GM23248 (cell line): ENCODE results near the gene CLEC16A. TPM values are rescaled to one million over a fixed set of nuclear protein-coding genes. Genes with fewer than 3 reads are reported as not detected.
A peak's percentile ranks its signal among the peaks of the same experiment; 100 is the strongest.

ENCODE experiments used
- DNase-seq: peaks from one replicate; pipeline ENCODE4 v3.0.0-alpha.2; 2015
- H2AFZ ChIP-seq: fragments of 200-600 bp; sonication (generic); 2 replicates; pipeline ENCODE4 v1.6.1; 2016; ENCODE audit warnings: antibody characterized with exemption
- H3F3A ChIP-seq: fragments of 200-600 bp; sonication (generic); 2 replicates; pipeline ENCODE4 v1.6.1; 2016; ENCODE audit warnings: mild to moderate bottlenecking, antibody characterized with exemption, mixed run types; ENCODE audit not compliant: insufficient read depth
- H3K27ac ChIP-seq: fragments of 200-600 bp; sonication (generic); 2 replicates; pipeline ENCODE4 v1.5.1; 2016; ENCODE audit warnings: mild to moderate bottlenecking
- H3K27me3 ChIP-seq: fragments of 200-600 bp; sonication (generic); replicated peaks from 2 replicates; pipeline ENCODE4 v1.6.1; 2016; ENCODE audit warnings: mild to moderate bottlenecking; ENCODE audit not compliant: insufficient read depth
- H3K36me3 ChIP-seq: fragments of 200-600 bp; sonication (generic); 2 replicates; pipeline ENCODE4 v1.6.1; 2016; ENCODE audit warnings: low read depth, mild to moderate bottlenecking
- H3K4me1 ChIP-seq: fragments of 200-600 bp; sonication (generic); 2 replicates; pipeline ENCODE4 v1.6.1; 2016; ENCODE audit warnings: mild to moderate bottlenecking; ENCODE audit not compliant: insufficient read depth
- H3K4me2 ChIP-seq: fragments of 200-600 bp; sonication (generic); one replicate; pipeline ENCODE4 v1.6.1; 2016; ENCODE audit warnings: mild to moderate bottlenecking; ENCODE audit not compliant: unreplicated experiment
- H3K4me3 ChIP-seq: fragments of 200-600 bp; sonication (generic); 2 replicates; pipeline ENCODE4 v1.5.1; 2016; ENCODE audit warnings: mild to moderate bottlenecking
- H3K79me2 ChIP-seq: fragments of 200-600 bp; sonication (generic); 2 replicates; pipeline ENCODE4 v1.6.1; 2016; ENCODE audit warnings: mild to moderate bottlenecking; ENCODE audit not compliant: insufficient read depth
- H3K9ac ChIP-seq: fragments of 200-600 bp; sonication (generic); 2 replicates; pipeline ENCODE4 v1.6.1; 2016; ENCODE audit warnings: mild to moderate bottlenecking
- H3K9me2 ChIP-seq: fragments of 200-600 bp; sonication (generic); 2 replicates; pipeline ENCODE4 v1.6.1; 2016; ENCODE audit warnings: mixed run types, mild to moderate bottlenecking, moderate library complexity; ENCODE audit not compliant: insufficient read depth
- H3K9me3 ChIP-seq: fragments of 200-600 bp; sonication (generic); one replicate; pipeline ENCODE4 v1.6.1; 2017; ENCODE audit warnings: low read depth
- H4K20me1 ChIP-seq: fragments of 200-600 bp; sonication (generic); 2 replicates; pipeline ENCODE4 v1.6.0; 2016; ENCODE audit not compliant: insufficient read depth
- EZH2 ChIP-seq: fragments of 200-600 bp; sonication (generic); IDR thresholded peaks from 2 replicates; pipeline ENCODE4 v1.6.1; 2018; ENCODE audit warnings: antibody characterized with exemption, mild to moderate bottlenecking; ENCODE audit not compliant: insufficient read depth, poor library complexity, severe bottlenecking
- EZH2phosphoT487 ChIP-seq: fragments of 200-600 bp; sonication (generic); IDR thresholded peaks from 2 replicates; pipeline ENCODE4 v1.6.1; 2018; ENCODE audit warnings: antibody characterized with exemption, moderate library complexity, mild to moderate bottlenecking, low read depth; ENCODE audit not compliant: insufficient read depth
- WGBS, 2 experiments: methylation state at CpG; one replicate each; pipeline ENCODE4 v1.1.6; 2015 to 2017; ENCODE audit warnings: low lambda C conversion rate in 2 of 2, low coverage in 1 of 2; ENCODE audit errors: missing lambda C conversion rate in 2 of 2; 5-methylcytosine and 5-hydroxymethylcytosine counted together
- in situ Hi-C: fragments of 300-500 bp; cut with MboI; formaldehyde crosslinking; loops from 2 replicates; pipeline ENCODE4 v1.15.0; 2020
- polyA plus RNA-seq: library from polyadenylated mRNA; unstranded; fragments of >200 nt; fragmentation: Nextera tagmentation; extraction: Ambion mirVana; gene quantifications from 2 replicates; pipeline ENCODE4 v1.2.1, GENCODE V29; 2016
- total RNA-seq: library from RNA; depleted of rRNA; stranded (reverse); fragments of >200 nt; shearing (Covaris generic); gene quantifications from 2 replicates; pipeline ENCODE4 v1.2.3, GENCODE V29; 2014

Gene CLEC16A
- total and polyA plus RNA-seq, 2 experiments from 2014 or later: 13.2 to 21.4 TPM

DNA sequence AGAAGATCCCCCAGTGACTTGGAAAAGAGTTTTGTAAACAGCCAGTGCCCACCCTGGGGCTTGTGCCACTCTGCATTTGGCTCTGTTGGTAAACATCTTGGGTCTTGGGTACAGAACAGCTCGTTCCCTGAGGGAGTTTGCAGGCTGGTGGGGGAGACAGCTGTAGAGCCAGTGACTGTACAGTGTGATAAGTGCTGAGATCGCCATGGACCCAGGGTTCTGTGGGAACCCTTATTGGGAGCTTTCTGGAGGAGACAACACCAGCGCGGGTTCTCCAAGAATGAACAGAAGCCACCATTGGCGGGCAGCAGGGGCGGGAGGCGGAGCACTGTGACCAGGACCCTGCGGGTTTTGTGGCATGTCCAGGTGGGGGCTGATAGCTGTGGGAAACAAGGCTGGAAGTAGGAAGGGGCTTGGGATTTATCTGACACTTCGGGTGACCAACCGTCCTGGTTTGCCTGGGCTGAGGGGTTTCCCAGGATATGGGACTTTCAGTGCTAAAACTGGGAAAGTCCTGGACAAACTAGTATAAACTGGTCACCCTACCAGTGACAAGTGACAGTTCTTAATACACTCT lies 2.9 kb downstream of the CLEC16A start:
- no peak for DNase-seq
- WGBS, 2 experiments: 76 to 90% methylated on average over 8 to 9 of the region's 10 CpGs
- Histone ChIP-seq H3K79me2 (peaks cover 72% of the 10 kb centered on the region), H3K4me2 (no peak overlapping the region), H3K36me3 (no peaks in the 10 kb centered on the region), H3K4me1 (peaks cover 39% of the 10 kb centered on the region), H3K4me3 (no peak overlapping the region), H2AFZ (no peak overlapping the region), H3K9ac (no peak overlapping the region), H3F3A (no peaks in the 10 kb centered on the region), H3K9me3 (no peaks in the 10 kb centered on the region), H3K27ac (no peak overlapping the region), H3K27me3 (no peaks in the 10 kb centered on the region), H3K9me2 (no peaks in the 10 kb centered on the region), H4K20me1 (no peaks in the 10 kb centered on the region)
- TF ChIP-seq EZH2: no peak
- no peak for TF ChIP-seq EZH2phosphoT487
- in situ Hi-C loops: no loop called here

DNA sequence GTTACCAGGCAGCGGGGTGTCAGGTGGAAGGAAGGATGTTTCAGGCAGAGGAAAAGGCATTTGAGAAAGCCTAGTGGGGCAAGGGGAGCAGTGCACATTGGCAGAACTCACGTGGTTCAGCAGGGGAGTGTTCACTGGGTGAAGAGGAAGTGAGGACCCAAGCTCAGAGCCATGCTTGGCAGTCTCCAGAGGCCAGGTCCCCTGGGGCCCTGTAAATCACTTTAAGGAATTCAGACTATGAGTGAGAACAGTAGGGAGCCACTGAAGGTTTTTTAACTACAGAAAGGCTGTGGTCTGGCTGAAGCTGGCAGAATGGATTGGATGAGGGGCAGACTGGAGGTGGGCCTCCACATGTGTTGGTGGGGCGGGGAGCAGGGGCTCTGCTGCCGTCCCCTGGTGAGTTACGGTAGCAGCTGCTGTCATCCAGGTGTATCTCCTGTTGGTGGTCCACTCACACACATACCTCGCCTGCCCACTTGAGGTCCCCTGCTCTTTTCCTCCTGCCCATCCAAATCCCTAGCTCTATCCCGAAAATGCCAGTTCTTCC lies 5.1 kb downstream of the CLEC16A start:
- no peak overlapping the region for H3K4me3 ChIP-seq
- H3K9me3 ChIP-seq: no peaks in the 10 kb centered on the region
- DNase-seq: peak; percentile 26
- H3K27me3 ChIP-seq: no peaks in the 10 kb centered on the region
- H3K79me2 ChIP-seq: peaks cover 90% of the 10 kb centered on the region
- H3K9me2 ChIP-seq: no peaks in the 10 kb centered on the region
- no peak overlapping the region for H3K4me2 ChIP-seq
- peaks cover 39% of the 10 kb centered on the region for H3K4me1 ChIP-seq
- H3K27ac ChIP-seq: no peak overlapping the region
- 77 to 87% methylated on average over 5 to 7 of the region's 7 CpGs for whole genome bisulfite sequencing, 2 experiments
- no peak overlapping the region for H3K9ac ChIP-seq
- H3F3A ChIP-seq: no peaks in the 10 kb centered on the region
- H2AFZ ChIP-seq: no peak overlapping the region
- H3K36me3 ChIP-seq: no peaks in the 10 kb centered on the region
- H4K20me1 ChIP-seq: no peaks in the 10 kb centered on the region
- in situ Hi-C loops: no loop called here
- no peak for TF ChIP-seq EZH2phosphoT487
- no peak for TF ChIP-seq EZH2

DNA sequence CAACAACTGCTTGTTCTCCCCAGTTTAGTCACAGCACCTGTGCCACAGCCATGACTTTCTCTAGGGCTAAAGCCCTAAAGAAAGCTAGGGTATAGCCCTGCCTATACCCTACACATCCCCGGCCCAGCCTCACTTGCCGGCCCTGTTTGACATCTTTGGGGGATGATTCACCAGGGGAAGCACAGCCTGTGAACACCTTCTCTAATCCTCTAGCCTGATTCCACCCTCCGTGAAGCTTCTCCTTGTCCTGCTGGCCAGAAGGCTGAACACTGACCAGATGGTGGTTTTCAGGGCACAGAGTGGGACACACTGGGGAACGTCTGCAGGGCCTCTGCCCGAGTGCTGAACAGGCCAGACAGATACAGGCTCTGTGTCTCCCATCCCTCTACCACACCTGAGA lies 6.0 kb downstream of the CLEC16A start:
- H3K4me2 ChIP-seq: peak overlapping the region; percentile 35
- in situ Hi-C loops: loop anchor here (25.0 kb wide), 1 partner anchor 737 kb away; no protein-coding TSS in a partner anchor

DNA sequence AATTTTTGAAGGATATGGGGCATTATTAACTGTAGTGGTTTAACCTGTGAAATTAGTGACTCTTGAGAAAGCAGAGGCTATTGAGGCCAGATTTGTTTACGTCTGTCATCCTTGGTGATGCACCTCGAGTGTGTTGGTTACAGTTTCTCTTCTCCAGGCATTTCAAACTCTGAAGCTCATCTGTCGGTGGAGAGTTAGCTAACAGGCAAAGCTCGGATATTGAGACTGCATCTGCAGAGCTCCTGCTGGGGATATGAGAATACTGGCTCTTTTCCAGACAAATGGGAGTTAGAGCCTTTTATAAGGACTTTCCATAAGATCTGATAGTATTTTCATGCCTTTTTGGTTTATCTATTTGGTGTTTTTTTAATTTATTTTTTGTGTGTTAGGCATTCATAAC lies 6.7 kb downstream of the CLEC16A start:
- Histone ChIP-seq H3K79me2 (peaks cover 87% of the 10 kb centered on the region), H4K20me1 (no peaks in the 10 kb centered on the region), H3K27me3 (no peaks in the 10 kb centered on the region), H3K9ac (no peak overlapping the region), H3F3A (no peaks in the 10 kb centered on the region), H3K27ac (no peak overlapping the region), H3K36me3 (no peaks in the 10 kb centered on the region), H3K4me1 (peaks cover 29% of the 10 kb centered on the region), H3K4me3 (no peak overlapping the region), H3K9me3 (no peaks in the 10 kb centered on the region), H3K9me2 (no peaks in the 10 kb centered on the region), H2AFZ (no peak overlapping the region), H3K4me2 (no peak overlapping the region)
- no peak for TF ChIP-seq EZH2phosphoT487
- TF ChIP-seq EZH2: no peak
- peak; percentile 50 for DNase-seq
- in situ Hi-C loops: loop anchor here (25.0 kb wide), 1 partner anchor 736 kb away; no protein-coding TSS in a partner anchor
- 33 to 44% methylated on average over 4 of the region's 4 CpGs for WGBS, 2 experiments

More for the DNA sequence above, 6.0 kb downstream of the CLEC16A start:
- H3K79me2 ChIP-seq: peaks cover 90% of the 10 kb centered on the region
- 36 to 41% methylated on average over 5 of the region's 5 CpGs for WGBS, 2 experiments
- H3K9me3 ChIP-seq: no peaks in the 10 kb centered on the region
- H3K4me3 ChIP-seq: no peak overlapping the region
- no peaks in the 10 kb centered on the region for H3K9me2 ChIP-seq
- no peaks in the 10 kb centered on the region for H3F3A ChIP-seq
- H2AFZ ChIP-seq: no peak overlapping the region
- DNase-seq: peak; percentile 33
- no peaks in the 10 kb centered on the region for H3K27me3 ChIP-seq
- no peaks in the 10 kb centered on the region for H3K36me3 ChIP-seq
- no peak overlapping the region for H3K27ac ChIP-seq
- no peaks in the 10 kb centered on the region for H4K20me1 ChIP-seq
- H3K9ac ChIP-seq: no peak overlapping the region
- H3K4me1 ChIP-seq: peaks cover 35% of the 10 kb centered on the region
- no peak for TF ChIP-seq EZH2phosphoT487
- no peak for TF ChIP-seq EZH2
